ENCODE measurements around the gene HS3ST6. TPM values are rescaled to one million over a fixed set of nuclear protein-coding genes. Genes with fewer than 3 reads are reported as not detected.

HS3ST6 gene
- total RNA-seq, 4 donors from 2014 or later, result 1.00 to 4.4 (median 1.1) TPM; not detected in 1

GRCh38 chr16:1932050-1933028 lies 14.1 kb upstream of the HS3ST6 start:
- DNase-seq, result peak; percentile 66
- no peak for TF ChIP-seq POLR2A (IDR thresholded peaks at IDR 0.05)
- no peak for TF ChIP-seq EP300 (IDR thresholded peaks at IDR 0.05; ENCODE audit: low read depth)
- TF ChIP-seq CTCF (IDR thresholded peaks at IDR 0.05), result peak in 4 of 5 experiments; percentile 21 to 54 (median 34)
- no peak for TF ChIP-seq POLR2AphosphoS5 (IDR thresholded peaks at IDR 0.05)
- Histone ChIP-seq H3K4me1 (peaks cover 4 to 14% (median 8%) of the 10 kb centered on the region in 4 donors), H3K4me3 (no peak overlapping the region), H3K36me3 (no peaks in the 10 kb centered on the region), H3K27ac (no peak overlapping the region), H3K9me3 (no peaks in the 10 kb centered on the region), H3K27me3 (no peaks in the 10 kb centered on the region)
- intact Hi-C loops (cut with DNase I; ENCODE audit: low total_unique reads), result no loop called here
- 77% methylated on average over 17 of the region's 19 CpGs; no CpG with 5 or more reads in 1 of the 2 donors for WGBS, 2 donors (ENCODE audit: low coverage in 1 of 2)
- in situ Hi-C loops (cut with MboI; ENCODE audit: low pct_ligation_motif_present in 1 of 4, low pct_unique_long_range_greater_than_20kb in 1 of 4, low sequenced_read_pairs in 3 of 4), result loop anchor here in 1 of 4 donors (5.0 kb wide), 1 partner anchor 70 kb away; no protein-coding TSS in a partner anchor

GRCh38 chr16:1930338-1930720 lies 12.1 kb upstream of the HS3ST6 start:
- DNase-seq, result no peak
- in situ Hi-C loops (cut with MboI; ENCODE audit: low pct_ligation_motif_present in 1 of 4, low pct_unique_long_range_greater_than_20kb in 1 of 4, low sequenced_read_pairs in 3 of 4), result loop anchor here in 1 of 4 donors (5.0 kb wide), 1 partner anchor 68 kb away; no protein-coding TSS in a partner anchor
- TF ChIP-seq EP300 (IDR thresholded peaks at IDR 0.05; ENCODE audit: low read depth), result no peak
- no peak for TF ChIP-seq CTCF (IDR thresholded peaks at IDR 0.05)
- no peak for TF ChIP-seq POLR2A (IDR thresholded peaks at IDR 0.05)
- no peak for TF ChIP-seq POLR2AphosphoS5 (IDR thresholded peaks at IDR 0.05)
- intact Hi-C loops (cut with DNase I; ENCODE audit: low total_unique reads), result no loop called here
- Histone ChIP-seq H3K36me3 (no peaks in the 10 kb centered on the region), H3K27ac (no peak overlapping the region), H3K4me3 (no peak overlapping the region), H3K27me3 (no peaks in the 10 kb centered on the region), H3K4me1 (peaks cover 4 to 14% (median 8%) of the 10 kb centered on the region in 4 donors), H3K9me3 (no peaks in the 10 kb centered on the region)
- 87% methylated on average over 10 of the region's 10 CpGs; no CpG with 5 or more reads in 1 of the 2 donors for WGBS, 2 donors (ENCODE audit: low coverage in 1 of 2)

GRCh38 chr16:1929578-1930337 lies 11.5 kb upstream of the HS3ST6 start:
- 23% methylated on average over 23 of the region's 70 CpGs; no CpG with 5 or more reads in 1 of the 2 donors for WGBS, 2 donors (ENCODE audit: low coverage in 1 of 2)
- Histone ChIP-seq H3K27me3 (peaks cover 3% of the 10 kb centered on the region), H3K4me3 (peak overlapping the region; percentile 37 to 77 (median 52)), H3K36me3 (no peaks in the 10 kb centered on the region), H3K9me3 (no peaks in the 10 kb centered on the region), H3K4me1 (peaks cover 4 to 14% (median 8%) of the 10 kb centered on the region in 4 donors), H3K27ac (peak overlapping the region; percentile 85 to 92 (median 88))
- intact Hi-C loops (cut with DNase I; ENCODE audit: low total_unique reads) (loop anchor here (1.0 kb wide), 1 partner anchor 66 kb away; no protein-coding TSS in a partner anchor), in situ Hi-C loops (cut with MboI; ENCODE audit: low pct_ligation_motif_present in 1 of 4, low pct_unique_long_range_greater_than_20kb in 1 of 4, low sequenced_read_pairs in 3 of 4) (loop anchor here in 1 of 4 donors (5.0 kb wide), 1 partner anchor 67 kb away; no protein-coding TSS in a partner anchor)
- peak; percentile 93 for DNase-seq
- TF ChIP-seq EP300 (IDR thresholded peaks at IDR 0.05; ENCODE audit: low read depth) (no peak), POLR2AphosphoS5 (IDR thresholded peaks at IDR 0.05) (peak in 1 of 3 donors; percentile 8), POLR2A (IDR thresholded peaks at IDR 0.05) (no peak), CTCF (IDR thresholded peaks at IDR 0.05) (peak; percentile 65 to 100 (median 96))

Data from transverse colon (tissue), 4 donors.